HTR-8/SVneo (cell line): ENCODE results near the gene TM4SF5.
"Not testable (repeated sequence)": the region's sequence is repeated elsewhere in the genome, so short reads cannot be mapped to it uniquely, and the experiment has no call there.

Experiments
- DNase-seq: peaks from one replicate; pipeline ENCODE4 v3.0.0; 2011; ENCODE audit warnings: low spot score, mixed read lengths; ENCODE audit not compliant: insufficient read length
- FAIRE-seq: peaks from 2 replicates; lab custom pipeline; 2011; peaks lifted over from hg19 to GRCh38; lab: Jason Lieb, UNC

The TM4SF5 gene

GRCh38 chr17:4818276-4818675 lies 46.6 kb downstream of the TM4SF5 start:
- no peak for FAIRE-seq
- no peak for DNase-seq

- DNase-seq (no peak), FAIRE-seq (no peak)
Observed at GRCh38 chr17:4822835-4823234, 51.1 kb downstream of the TM4SF5 start.

GRCh38 chr17:4823373-4824089 lies 51.8 kb downstream of the TM4SF5 start:
- no peak for FAIRE-seq
- no peak for DNase-seq

GRCh38 chr17:4827399-4827798 lies 55.7 kb downstream of the TM4SF5 start:
- FAIRE-seq: no peak

GRCh38 chr17:4832829-4833177 lies 61.1 kb downstream of the TM4SF5 start:
- not testable (repeated sequence) for FAIRE-seq, DNase-seq

More at GRCh38 chr17:4827399-4827798, 55.7 kb downstream of the TM4SF5 start:
- DNase-seq: no peak
